Smooth muscle cell (in vitro differentiated cells): Measurements from ENCODE around the gene RERE. TPM values are rescaled to one million over a fixed set of nuclear protein-coding genes. Genes with fewer than 3 reads are reported as not detected.

ENCODE experiments used
- DNase-seq: peaks from one replicate; lab custom pipeline; 2025; ENCODE audit not compliant: unreplicated experiment; lab: John Stamatoyannopoulos, UW
- H2AFZ ChIP-seq: fragments of 200-600 bp; sonication (generic); 2 replicates; pipeline ENCODE4 v1.6.0; 2016; ENCODE audit warnings: antibody characterized with exemption, low read depth, mild to moderate bottlenecking
- H3F3A ChIP-seq: fragments of 200-600 bp; sonication (generic); 2 replicates; pipeline ENCODE4 v1.6.0; 2017; ENCODE audit warnings: antibody characterized with exemption, low read depth
- H3K27ac ChIP-seq: fragments of 200-600 bp; sonication (generic); 2 replicates; pipeline ENCODE4 v1.5.1; 2016; ENCODE audit warnings: low read depth, mild to moderate bottlenecking
- H3K27me3 ChIP-seq: fragments of 200-600 bp; sonication (generic); 2 replicates; pipeline ENCODE4 v1.6.1; 2016; ENCODE audit warnings: low read depth, mild to moderate bottlenecking
- H3K36me3 ChIP-seq: fragments of 200-600 bp; sonication (generic); 2 replicates; pipeline ENCODE4 v1.5.1; 2016; ENCODE audit warnings: low read depth
- H3K4me1 ChIP-seq: fragments of 200-600 bp; sonication (generic); 2 replicates; pipeline ENCODE4 v1.5.1; 2016; ENCODE audit warnings: low read depth
- H3K4me2 ChIP-seq: fragments of 200-600 bp; sonication (generic); 2 replicates; pipeline ENCODE4 v1.6.0; 2016; ENCODE audit warnings: mild to moderate bottlenecking
- H3K4me3 ChIP-seq: fragments of 200-600 bp; sonication (generic); 2 replicates; pipeline ENCODE4 v1.5.1; 2016; ENCODE audit warnings: mild to moderate bottlenecking
- H3K79me2 ChIP-seq: fragments of 200-600 bp; sonication (generic); 2 replicates; pipeline ENCODE4 v1.6.0; 2016; ENCODE audit warnings: low read depth, mild to moderate bottlenecking
- H3K9ac ChIP-seq: fragments of 200-600 bp; sonication (generic); 2 replicates; pipeline ENCODE4 v1.6.0; 2016; ENCODE audit warnings: low read depth
- H3K9me3 ChIP-seq: fragments of 200-600 bp; sonication (generic); replicated peaks from 2 replicates; pipeline ENCODE4 v1.5.1; 2016; ENCODE audit warnings: low read depth
- H4K20me1 ChIP-seq: fragments of 200-600 bp; sonication (generic); 2 replicates; pipeline ENCODE4 v1.6.0; 2016; ENCODE audit warnings: low read depth
- WGBS: methylation state at CpG from one replicate; pipeline ENCODE4 v1.1.7; 2016; ENCODE audit warnings: low lambda C conversion rate; 5-methylcytosine and 5-hydroxymethylcytosine counted together
- polyA plus RNA-seq: library from polyadenylated mRNA; unstranded; fragments of >200 nt; fragmentation: Nextera tagmentation; extraction: Ambion mirVana; gene quantifications from 2 replicates; pipeline ENCODE4 v1.2.1, GENCODE V29; 2016
- total RNA-seq: library from RNA; depleted of rRNA; stranded (reverse); fragments of >200 nt; gene quantifications from 2 replicates; pipeline ENCODE4 v1.2.3, GENCODE V29; 2014
- TF ChIP-seq, protein P1 (sequence below): fragments of 200-600 bp; sonication (generic); IDR thresholded peaks from 2 replicates; pipeline ENCODE4 v1.5.1; 2017; ENCODE audit warnings: borderline replicate concordance, mild to moderate bottlenecking, antibody characterized with exemption; ENCODE audit not compliant: insufficient read depth, poor library complexity, severe bottlenecking

RERE gene
- total and polyA plus RNA-seq, 2 experiments from 2014 or later: 45.6 to 59.2 TPM

DNA sequence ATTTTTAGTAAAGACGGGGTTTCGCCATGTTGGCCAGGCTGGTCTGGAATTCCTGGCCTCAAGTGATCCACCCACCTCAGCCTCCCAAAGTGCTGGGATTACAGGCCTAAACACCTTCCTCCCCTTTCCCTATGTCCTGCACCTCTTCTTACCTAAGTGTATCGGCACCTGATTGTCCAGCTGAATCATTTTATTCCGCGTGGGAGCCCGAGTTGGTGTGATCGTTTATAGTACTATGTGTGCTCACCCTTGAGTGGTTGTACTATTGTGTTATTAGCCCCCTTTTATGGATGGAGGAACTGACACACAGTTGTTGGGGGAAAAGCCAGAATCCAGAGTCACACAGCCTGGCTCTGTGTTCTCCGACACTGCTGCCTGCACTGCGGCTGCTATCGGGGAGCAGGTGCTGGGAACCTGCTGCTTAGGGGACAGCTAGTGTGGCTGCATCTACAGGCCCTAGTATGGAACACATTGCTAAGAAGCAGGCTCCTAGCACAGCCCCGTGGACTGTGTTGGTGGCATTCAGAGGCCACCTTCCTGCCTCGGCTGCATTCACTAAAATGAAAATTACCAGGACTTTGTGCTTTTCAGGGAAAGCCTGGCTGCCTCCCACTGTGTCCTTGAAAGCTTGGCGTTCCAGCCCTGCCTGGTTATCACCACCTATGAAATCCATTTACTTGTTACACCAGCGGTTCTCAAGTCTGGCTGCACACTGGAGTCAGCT is 39.4 kb upstream of the RERE start:
- Histone ChIP-seq H3K36me3 (peaks cover 3% of the 10 kb centered on the region), H3K4me1 (peaks cover 8% of the 10 kb centered on the region), H4K20me1 (peaks cover 61% of the 10 kb centered on the region), H3K9me3 (no peaks in the 10 kb centered on the region), H3K4me3 (no peak overlapping the region), H3K9ac (no peak overlapping the region), H3F3A (peaks cover 37% of the 10 kb centered on the region), H3K27me3 (no peaks in the 10 kb centered on the region), H3K4me2 (no peak overlapping the region), H3K79me2 (no peaks in the 10 kb centered on the region), H2AFZ (no peak overlapping the region), H3K27ac (no peak overlapping the region)
- DNase-seq: no peak
- 95% methylated on average over 14 of the region's 14 CpGs for WGBS
- TF ChIP-seq, protein P1, sequence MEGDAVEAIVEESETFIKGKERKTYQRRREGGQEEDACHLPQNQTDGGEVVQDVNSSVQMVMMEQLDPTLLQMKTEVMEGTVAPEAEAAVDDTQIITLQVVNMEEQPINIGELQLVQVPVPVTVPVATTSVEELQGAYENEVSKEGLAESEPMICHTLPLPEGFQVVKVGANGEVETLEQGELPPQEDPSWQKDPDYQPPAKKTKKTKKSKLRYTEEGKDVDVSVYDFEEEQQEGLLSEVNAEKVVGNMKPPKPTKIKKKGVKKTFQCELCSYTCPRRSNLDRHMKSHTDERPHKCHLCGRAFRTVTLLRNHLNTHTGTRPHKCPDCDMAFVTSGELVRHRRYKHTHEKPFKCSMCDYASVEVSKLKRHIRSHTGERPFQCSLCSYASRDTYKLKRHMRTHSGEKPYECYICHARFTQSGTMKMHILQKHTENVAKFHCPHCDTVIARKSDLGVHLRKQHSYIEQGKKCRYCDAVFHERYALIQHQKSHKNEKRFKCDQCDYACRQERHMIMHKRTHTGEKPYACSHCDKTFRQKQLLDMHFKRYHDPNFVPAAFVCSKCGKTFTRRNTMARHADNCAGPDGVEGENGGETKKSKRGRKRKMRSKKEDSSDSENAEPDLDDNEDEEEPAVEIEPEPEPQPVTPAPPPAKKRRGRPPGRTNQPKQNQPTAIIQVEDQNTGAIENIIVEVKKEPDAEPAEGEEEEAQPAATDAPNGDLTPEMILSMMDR: no peak

DNA sequence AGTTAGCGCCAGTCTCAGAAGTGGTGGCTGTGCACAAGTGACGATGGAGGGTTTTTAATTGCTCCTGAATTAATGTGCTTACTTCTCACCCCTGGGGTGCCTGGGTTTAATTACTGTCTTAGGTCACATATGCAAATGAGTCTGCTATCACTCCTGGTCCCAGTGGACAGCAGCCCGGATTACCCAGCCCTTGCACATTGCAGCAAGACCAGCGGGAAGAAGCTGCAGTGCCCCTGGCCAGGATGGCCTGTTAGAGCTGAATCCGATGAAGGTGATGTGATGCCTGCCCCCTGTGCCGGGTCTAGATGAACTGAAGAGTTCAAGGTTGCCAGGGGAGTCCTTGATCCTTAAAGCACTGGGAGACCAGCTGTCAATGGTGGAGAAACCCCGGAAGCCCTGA is 36.8 kb upstream of the RERE start:
- Histone ChIP-seq H2AFZ (no peak overlapping the region), H3K4me2 (no peak overlapping the region), H4K20me1 (peaks cover 35% of the 10 kb centered on the region), H3K36me3 (no peaks in the 10 kb centered on the region), H3K27me3 (no peaks in the 10 kb centered on the region), H3K9ac (no peak overlapping the region), H3K9me3 (no peaks in the 10 kb centered on the region), H3K27ac (no peak overlapping the region), H3F3A (peaks cover 19% of the 10 kb centered on the region), H3K79me2 (no peaks in the 10 kb centered on the region), H3K4me1 (peaks cover 8% of the 10 kb centered on the region), H3K4me3 (no peak overlapping the region)
- 90% methylated on average over 7 of the region's 7 CpGs for WGBS
- TF ChIP-seq, protein P1: no peak
- no peak for DNase-seq

DNA sequence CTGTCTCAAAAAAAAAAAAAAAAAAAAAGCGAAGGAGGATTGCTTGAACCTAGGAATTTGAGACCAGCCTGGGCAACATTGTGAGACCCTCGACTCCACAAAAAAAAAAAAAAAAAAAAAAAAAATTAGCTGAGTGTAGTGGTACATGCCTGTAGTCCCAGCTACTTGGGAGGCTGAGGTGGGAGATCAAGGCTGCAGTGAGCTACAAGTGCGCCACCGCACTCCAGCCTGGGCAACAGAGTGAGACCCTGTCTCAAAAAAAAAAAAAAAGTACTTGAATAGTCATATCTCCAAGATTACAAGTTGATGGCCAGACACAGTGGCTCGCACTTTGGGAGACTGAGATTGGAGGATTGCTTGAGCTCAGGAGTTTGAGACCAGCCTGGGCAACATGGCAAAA is 33.6 kb upstream of the RERE start:
- no peak overlapping the region for H3K4me2 ChIP-seq
- TF ChIP-seq, protein P1: no peak
- 100% methylated on average over 4 of the region's 5 CpGs for WGBS

More for the DNA sequence above, 33.6 kb upstream of the RERE start:
- Histone ChIP-seq H4K20me1 (peaks cover 3% of the 10 kb centered on the region), H3K9ac (no peak overlapping the region), H3K9me3 (no peaks in the 10 kb centered on the region), H2AFZ (no peak overlapping the region), H3K36me3 (no peaks in the 10 kb centered on the region), H3K27me3 (no peaks in the 10 kb centered on the region), H3K79me2 (no peaks in the 10 kb centered on the region), H3K27ac (no peak overlapping the region), H3F3A (no peaks in the 10 kb centered on the region), H3K4me3 (no peak overlapping the region), H3K4me1 (no peaks in the 10 kb centered on the region)
- DNase-seq: no peak
